GM21360 (cell line): Measurements from ENCODE around the gene DAZL.

Experiments
- ATAC-seq: cut with Tn5 transposase; IDR thresholded peaks from one replicate; pipeline ENCODE4 v1.9.1; 2021; ENCODE audit warnings: mild to moderate bottlenecking, moderate library complexity; ENCODE audit not compliant: unreplicated experiment

Gene DAZL

GRCh38 chr3:16546186-16547010, 58.8 kb downstream of the DAZL start:
- ATAC-seq = no peak

GRCh38 chr3:16545413-16546185, 59.6 kb downstream of the DAZL start:
- ATAC-seq = no peak

- no peak for ATAC-seq
Observed at GRCh38 chr3:16543242-16543864, 61.9 kb downstream of the DAZL start.

- ATAC-seq = no peak
Observed at GRCh38 chr3:16538507-16538906, 66.7 kb downstream of the DAZL start.

GRCh38 chr3:16536996-16537395, 68.2 kb downstream of the DAZL start:
- no peak for ATAC-seq
